COLO668 (cell line): ENCODE measurements around the gene LGALS7.
"Not testable (repeated sequence)": the region's sequence is repeated elsewhere in the genome, so short reads cannot be mapped to it uniquely, and the experiment has no call there.

Source experiments
- DNase-seq: peaks from one replicate; lab custom pipeline; 2025; ENCODE audit not compliant: unreplicated experiment; lab: John Stamatoyannopoulos, UW

The LGALS7 gene

GRCh38 chr19:38800577-38801347 lies 27.4 kb upstream of the LGALS7 start:
- DNase-seq, result no peak

GRCh38 chr19:38799104-38799503 lies 25.8 kb upstream of the LGALS7 start:
- DNase-seq, result no peak

- not testable (repeated sequence) for DNase-seq
These were observed 24.5 kb upstream of the LGALS7 start for GRCh38 chr19:38797781-38798180.

DNA sequence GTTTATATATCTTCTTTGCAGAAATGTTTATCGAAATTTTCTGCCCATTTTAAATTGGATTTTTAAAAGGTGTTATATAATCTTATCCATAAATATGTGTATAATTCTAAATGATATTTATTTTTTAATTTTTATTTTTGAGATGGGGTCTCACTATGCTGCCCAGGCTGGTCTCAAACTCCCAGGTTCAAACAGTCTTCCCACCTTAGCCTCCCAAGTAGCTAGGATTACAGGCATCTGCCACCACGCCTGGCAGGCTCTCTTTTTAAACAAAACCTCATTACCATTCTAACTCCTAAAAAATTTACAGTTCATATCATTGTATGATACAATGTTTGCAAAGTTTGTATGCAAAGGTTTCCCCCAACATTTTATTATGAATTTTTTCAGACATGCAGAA lies 22.8 kb upstream of the LGALS7 start:
- DNase-seq, result no peak

GRCh38 chr19:38795549-38795948 lies 22.2 kb upstream of the LGALS7 start:
- DNase-seq, result no peak

DNA sequence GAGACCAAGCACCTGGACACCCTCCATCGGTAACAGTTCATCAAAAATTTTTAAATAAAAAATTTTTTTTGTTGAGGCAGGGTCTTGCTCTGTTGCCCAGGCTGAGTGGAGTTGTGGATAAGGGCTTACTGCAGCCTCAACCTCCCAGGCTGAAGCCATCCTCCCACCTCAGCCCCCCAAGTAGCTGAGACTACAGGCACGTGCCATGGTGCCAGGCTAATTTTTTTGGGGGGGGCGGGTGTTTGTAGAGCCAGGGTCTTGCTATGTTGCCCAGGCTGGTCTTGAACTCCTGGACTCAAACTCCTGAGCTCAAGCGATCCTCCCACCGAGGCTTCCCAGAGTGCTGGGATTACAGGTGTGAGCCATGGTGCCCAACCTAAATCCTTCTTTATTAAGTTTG lies 20.4 kb upstream of the LGALS7 start:
- DNase-seq, result no peak

GRCh38 chr19:38793177-38793576 lies 19.9 kb upstream of the LGALS7 start:
- DNase-seq, result no peak

DNA sequence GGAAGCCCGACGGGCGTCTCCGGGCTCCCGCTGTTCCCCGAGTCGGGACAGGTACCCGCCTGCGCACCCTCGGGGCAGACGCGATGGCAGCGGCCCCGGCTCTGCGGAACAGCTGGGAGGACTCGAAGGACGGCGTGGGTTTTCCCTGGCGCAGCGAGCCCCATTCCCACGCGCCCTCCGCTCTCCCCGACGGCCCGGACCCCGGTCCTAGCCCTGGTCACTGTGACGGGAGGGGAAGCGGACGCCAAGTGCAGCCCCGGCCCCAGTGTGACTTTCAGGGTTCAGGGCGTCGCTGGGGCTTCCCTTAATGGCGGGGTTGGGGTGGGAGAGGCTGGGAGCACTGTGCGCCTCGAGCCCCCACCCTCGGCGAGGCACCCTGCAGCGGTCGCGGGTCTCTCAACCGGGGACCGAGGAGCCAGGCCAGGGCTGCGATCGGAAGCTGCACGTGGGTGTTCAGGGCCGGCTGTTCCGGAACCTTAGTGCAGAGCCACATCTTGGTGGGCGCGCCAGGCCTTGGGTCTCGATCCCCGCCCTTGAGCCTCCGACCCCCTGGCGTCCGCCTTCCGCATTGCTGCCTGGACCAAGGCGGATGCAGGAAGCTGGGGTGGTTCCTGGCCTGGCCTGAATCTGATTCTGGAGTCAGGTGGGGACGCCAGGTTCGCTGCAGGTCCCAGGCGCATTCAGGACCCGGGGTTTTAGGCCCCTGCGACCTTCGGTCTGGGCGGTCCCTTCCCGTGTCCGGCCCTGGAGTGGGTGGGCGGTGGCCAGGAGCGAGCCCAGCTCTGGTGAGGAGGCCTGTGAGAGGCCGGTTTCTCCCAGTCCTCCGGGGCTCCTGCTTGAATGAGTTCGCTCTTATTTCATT lies 19.2 kb upstream of the LGALS7 start:
- peak; percentile 17 for DNase-seq

DNA sequence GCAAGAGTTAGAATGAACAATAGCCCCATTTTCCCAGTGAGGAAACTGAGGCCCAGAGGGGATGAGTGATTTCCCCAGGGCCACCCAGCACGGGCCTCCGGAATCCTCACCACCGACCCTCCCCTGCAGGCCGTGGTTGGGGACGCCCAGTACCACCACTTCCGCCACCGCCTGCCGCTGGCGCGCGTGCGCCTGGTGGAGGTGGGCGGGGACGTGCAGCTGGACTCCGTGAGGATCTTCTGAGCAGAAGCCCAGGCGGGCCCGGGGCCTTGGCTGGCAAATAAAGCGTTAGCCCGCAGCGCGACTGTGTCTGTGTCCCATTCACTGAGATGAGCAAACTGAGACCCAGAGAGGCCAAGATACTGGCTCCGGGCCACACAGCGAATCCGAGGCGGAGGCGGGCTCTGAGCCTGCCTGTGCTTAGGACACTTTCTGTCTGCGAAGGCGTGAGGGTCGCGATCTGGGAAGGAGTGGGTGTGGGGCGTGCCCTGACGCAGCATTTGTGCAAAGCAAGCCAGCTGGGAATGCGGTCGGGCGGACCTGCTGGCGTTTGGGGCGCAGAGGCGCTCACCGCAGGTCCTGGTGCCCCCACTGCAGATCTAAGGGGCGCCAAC lies 18.2 kb upstream of the LGALS7 start:
- DNase-seq, result not testable (repeated sequence)

- not testable (repeated sequence) for DNase-seq
These were observed 17.4 kb upstream of the LGALS7 start for GRCh38 chr19:38790507-38791403.

GRCh38 chr19:38788478-38789243 lies 15.3 kb upstream of the LGALS7 start, which contains the start of gene LGALS7B:
Gene LGALS7B (plus strand): TSS chr19:38789200. CDS start chr19:38789227, 27 bp downstream.
- DNase-seq, result no peak

DNA sequence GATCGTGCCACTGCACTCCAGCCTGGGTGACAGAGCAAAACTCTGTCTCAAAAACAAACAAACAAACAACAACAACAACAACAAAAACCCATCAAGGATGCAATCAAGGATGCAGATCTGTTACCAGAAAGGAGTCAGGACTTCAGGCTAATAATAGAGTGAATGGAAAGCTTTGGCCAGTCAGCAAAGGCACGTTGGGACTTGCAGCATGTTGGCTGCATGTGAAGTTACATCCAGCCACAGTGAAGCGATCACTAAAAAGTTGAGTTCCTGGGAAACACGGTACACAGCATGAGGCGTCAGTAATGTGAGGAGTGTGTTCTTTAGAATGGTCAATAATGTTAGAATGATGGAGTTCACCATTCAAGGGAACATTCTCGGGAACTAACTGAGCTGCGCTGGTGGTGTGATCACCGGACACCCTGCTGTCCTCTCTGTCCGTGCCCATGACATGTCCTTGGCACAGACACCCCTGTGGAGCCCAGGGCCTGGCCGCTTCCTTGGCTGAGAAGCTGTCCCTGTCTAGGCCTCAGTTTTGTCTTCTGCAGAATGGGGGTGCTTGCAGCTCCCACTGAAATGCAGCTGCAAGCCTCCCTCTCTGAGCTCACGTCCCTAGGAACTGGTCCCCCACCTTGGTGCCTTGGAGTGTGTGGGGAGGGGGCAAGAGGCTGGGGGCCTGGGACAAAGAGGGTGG lies 13.4 kb upstream of the LGALS7 start:
- DNase-seq, result no peak

DNA sequence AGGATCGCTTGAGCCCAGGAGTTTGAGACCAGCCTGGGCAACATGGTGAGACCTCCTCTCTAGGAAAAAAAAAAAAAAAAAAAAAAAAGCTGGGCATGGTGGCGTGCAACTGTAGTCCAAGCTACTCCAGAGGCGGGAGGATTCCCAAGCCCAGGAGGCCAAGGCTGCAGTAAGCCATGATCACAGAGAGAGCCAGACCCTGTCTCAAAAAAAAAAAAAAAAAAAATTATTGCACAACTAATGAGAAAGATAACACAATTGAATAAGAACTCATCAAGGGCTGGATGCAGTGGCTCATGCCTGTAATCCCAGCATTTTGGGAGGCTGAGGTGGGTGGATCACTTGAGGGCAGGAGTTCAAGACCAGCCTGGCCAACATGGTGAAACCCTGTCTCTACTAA lies 12.7 kb upstream of the LGALS7 start:
- DNase-seq, result not testable (repeated sequence)

DNA sequence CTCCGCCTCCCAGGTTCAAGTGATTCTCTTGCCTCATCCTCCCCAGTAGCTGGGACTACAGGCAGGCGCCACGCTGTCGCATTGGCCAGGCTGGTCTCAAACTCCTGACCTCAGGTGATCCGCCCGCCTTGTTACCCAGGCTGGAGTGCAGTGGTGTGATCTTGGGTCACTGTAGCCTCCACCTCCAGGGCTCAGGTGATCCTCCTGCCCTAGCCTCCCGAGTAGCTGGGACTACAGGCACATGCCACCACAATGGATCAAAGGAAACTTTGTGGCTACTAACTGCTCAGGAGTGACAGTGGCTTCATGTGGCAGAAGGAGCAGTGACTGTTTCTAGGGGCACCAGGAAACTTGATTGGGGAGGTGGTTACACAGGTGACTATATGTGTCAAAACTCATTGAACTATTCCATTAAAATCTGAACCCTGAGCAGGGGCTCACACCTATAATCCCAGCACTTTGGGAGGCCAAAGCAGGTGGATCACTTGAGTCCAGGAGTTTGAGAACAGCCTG lies 11.9 kb upstream of the LGALS7 start:
- DNase-seq, result no peak

DNA sequence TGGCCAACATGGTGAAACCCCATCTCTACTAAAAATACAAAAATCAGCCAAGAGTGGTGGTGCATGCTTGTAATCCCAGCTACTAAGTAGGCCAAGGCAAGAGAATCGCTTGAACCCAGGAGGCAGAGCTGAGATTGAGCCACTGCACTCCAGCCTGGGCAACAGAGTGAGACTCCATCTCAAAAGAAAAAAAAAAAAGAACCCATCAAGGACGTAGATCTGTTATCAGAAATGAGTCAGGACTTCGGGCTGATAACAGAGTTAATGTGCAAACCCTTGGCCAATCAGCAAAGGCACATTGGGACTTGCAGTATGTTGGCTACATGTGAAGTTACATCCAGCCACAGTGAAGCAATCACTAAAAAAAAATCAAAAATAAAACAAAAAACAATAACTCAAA lies 10.9 kb upstream of the LGALS7 start:
- no peak for DNase-seq

- DNase-seq, result not testable (repeated sequence)
These were observed 8.9 kb upstream of the LGALS7 start for GRCh38 chr19:38782212-38782611.

- no peak for DNase-seq
These were observed 7.7 kb upstream of the LGALS7 start for GRCh38 chr19:38781058-38781457.

GRCh38 chr19:38780443-38780842 lies 7.1 kb upstream of the LGALS7 start:
- DNase-seq, result no peak

GRCh38 chr19:38778733-38779132 lies 5.4 kb upstream of the LGALS7 start:
- DNase-seq, result no peak
